GM12878 (cell line): ENCODE measurements around the gene CA11. TPM values are rescaled to one million over a fixed set of nuclear protein-coding genes. Genes with fewer than 3 reads are reported as not detected.

Source experiments
- ATAC-seq: fragments of 200-7000 bp; cut with Tn5 transposase; 3 replicates; pipeline ENCODE4 v1.9.1; 2020; ENCODE audit warnings: mild to moderate bottlenecking, moderate library complexity
- BruUV-seq: library from RNA; stranded (reverse); fragments of 400-500 nt; replicated peaks from 2 replicates; lab custom pipeline; 2021; lab: Mats Ljungman, UMichigan
- CTCF ChIA-PET: fragments of 300-600 bp; sonication (Branson Sonifier 250); formaldehyde crosslinking; extraction: SDS; loops from one replicate; lab custom pipeline; 2021; ENCODE audit warnings: inconsistent platforms; lab: Yijun Ruan, JAX
- POLR2A ChIA-PET: fragments of 350-600 bp; formaldehyde crosslinking; extraction: SDS; loops from one replicate; lab custom pipeline; 2021; ENCODE audit warnings: inconsistent platforms; lab: Charles Lee
- RAD21 ChIA-PET: fragments of 300-600 bp; sonication (Branson Sonifier 250); formaldehyde crosslinking; loops from one replicate; lab custom pipeline; 2023; ENCODE audit warnings: antibody characterized with exemption; ENCODE audit not compliant: unreplicated experiment; lab: Charles Lee
- SMC1A ChIA-PET: fragments of 300-600 bp; sonication (Branson Sonifier 250); formaldehyde crosslinking; loops from one replicate; lab custom pipeline; 2023; ENCODE audit not compliant: unreplicated experiment, uncharacterized antibody; lab: Charles Lee
- DNase-seq: peaks from one replicate; pipeline ENCODE4 v3.0.0-alpha.2; 2011; ENCODE audit warnings: low read depth, low spot score
- FAIRE-seq: peaks from 3 replicates; lab custom pipeline; 2011; peaks lifted over from hg19 to GRCh38; lab: Jason Lieb, UNC
- H2AFZ ChIP-seq: 2 replicates; pipeline ENCODE4 v1.6.0; 2011; ENCODE audit warnings: low read depth, low read length, control low read depth; ENCODE audit not compliant: control insufficient read depth
- H3K27ac ChIP-seq: 2 replicates; pipeline ENCODE4 v1.5.1; 2011; ENCODE audit warnings: control low read depth; ENCODE audit not compliant: control insufficient read depth, insufficient read depth
- H3K27me3 ChIP-seq, 2 experiments: replicated peaks in 1 of 2; 2 replicates each; pipeline versions ENCODE4 v1.6.0 to v1.6.1; 2011; ENCODE audit warnings: low read length in 1 of 2; ENCODE audit not compliant: control insufficient read depth in 2 of 2, insufficient read depth in 2 of 2
- H3K36me3 ChIP-seq, 2 experiments: 2 replicates each; pipeline ENCODE4 v1.5.1; 2011; ENCODE audit warnings: low read length in 1 of 2; ENCODE audit not compliant: control insufficient read depth in 2 of 2, insufficient read depth in 2 of 2
- H3K4me1 ChIP-seq: 2 replicates; pipeline ENCODE4 v1.6.1; 2011; ENCODE audit warnings: mild to moderate bottlenecking, low read length, moderate library complexity, mixed read lengths; ENCODE audit not compliant: control insufficient read depth, insufficient read depth
- H3K4me2 ChIP-seq: 2 replicates; pipeline ENCODE4 v1.6.0; 2011; ENCODE audit warnings: control low read depth; ENCODE audit not compliant: control insufficient read depth, insufficient read depth
- H3K4me3 ChIP-seq: fragments of 200-600 bp; sonication (generic); 2 replicates; pipeline ENCODE4 v1.5.1; 2016
- H3K79me2 ChIP-seq: 2 replicates; pipeline ENCODE4 v1.6.0; 2011; ENCODE audit warnings: low read length; ENCODE audit not compliant: control insufficient read depth, insufficient read depth
- H3K9ac ChIP-seq: 2 replicates; pipeline ENCODE4 v1.8.0; 2011; ENCODE audit warnings: low read length, control low read depth, mixed read lengths; ENCODE audit not compliant: control insufficient read depth, insufficient read depth
- H3K9me3 ChIP-seq: replicated peaks from 3 replicates; pipeline ENCODE4 v1.5.1; 2011; ENCODE audit warnings: mild to moderate bottlenecking, low read length; ENCODE audit not compliant: control insufficient read depth, insufficient read depth
- H4K20me1 ChIP-seq: 2 replicates; pipeline ENCODE4 v1.6.0; 2011; ENCODE audit not compliant: control insufficient read depth, insufficient read depth
- CHD2 ChIP-seq: IDR thresholded peaks from 2 replicates; pipeline ENCODE4 v1.6.1; 2011; ENCODE audit warnings: low read depth, low read length, improper control_type of control experiment, borderline replicate concordance
- CHD4 ChIP-seq: fragments of 200-600 bp; sonication (generic); IDR thresholded peaks from 2 replicates; pipeline ENCODE4 v1.6.1; 2016; ENCODE audit warnings: mild to moderate bottlenecking
- FOS ChIP-seq: IDR thresholded peaks from 3 replicates; pipeline ENCODE4 v1.6.1; 2011; ENCODE audit warnings: borderline replicate concordance; ENCODE audit not compliant: insufficient read length; ENCODE audit errors: extremely low read depth
- MYC ChIP-seq: IDR thresholded peaks from 2 replicates; pipeline ENCODE4 v1.6.1; 2011; ENCODE audit warnings: mild to moderate bottlenecking, low read length, moderate library complexity, inconsistent platforms; ENCODE audit not compliant: insufficient read depth, insufficient replicate concordance, insufficient read length, severe bottlenecking
- RB1 ChIP-seq: fragments of 450-650 bp; formaldehyde crosslinking; IDR thresholded peaks from 2 replicates; pipeline ENCODE4 v1.6.1; 2017; ENCODE audit warnings: mild to moderate bottlenecking, borderline replicate concordance
- RFX5 ChIP-seq: IDR thresholded peaks from 2 replicates; pipeline ENCODE4 v1.6.1; 2011; ENCODE audit warnings: low read depth, low read length, improper control_type of control experiment
- WGBS: methylation state at CpG from one replicate; pipeline ENCODE4 v1.1.6; 2016; ENCODE audit warnings: low lambda C conversion rate; ENCODE audit not compliant: insufficient replicate concordance, insufficient coverage; ENCODE audit errors: missing lambda C conversion rate; 5-methylcytosine and 5-hydroxymethylcytosine counted together
- in situ Hi-C: fragments of 300-500 bp; cut with MboI; formaldehyde crosslinking; loops from 9 replicates; pipeline ENCODE4 v1.14.3; 2018; ENCODE audit warnings: mixed read lengths
- intact Hi-C: fragments of 100-400 bp; cut with micrococcal nuclease; formaldehyde crosslinking; loops from one replicate; pipeline ENCODE4 v1.14.2; 2022; ENCODE audit not compliant: unreplicated experiment
- polyA plus RNA-seq, 11 experiments: library from polyadenylated mRNA; depleted of rRNA in 4 of 11; unstranded in 6 of 11; stranded (reverse) in 5 of 11; fragments of >200 nt; fragmentation: Nextera tagmentation in 4 of 11; fragmentation: Illumina TruSeq in 1 of 11; extraction: Ambion mirVana in 4 of 11; extraction: Trizol in 1 of 11; gene quantifications; 1 replicate in 1 of 11; 2 replicates in 10 of 11; pipeline versions ENCODE4 v1.2.1 to v1.2.3, GENCODE V29; 2011 to 2016; ENCODE audit warnings: inconsistent platforms in 2 of 11, missing spikeins in 2 of 11, low read depth in 1 of 11
- total RNA-seq, 4 experiments: library from RNA; depleted of rRNA in 3 of 4; stranded (reverse); fragments of >200 nt in 3 of 4; fragmentation: Illumina TruSeq in 1 of 4; extraction: Trizol in 1 of 4; gene quantifications; 2 replicates each; pipeline versions ENCODE4 v1.2.1 to v1.2.3, GENCODE V29; 2013 to 2021
- TF ChIP-seq, protein P1 (sequence below): IDR thresholded peaks from 2 replicates; pipeline ENCODE4 v1.6.1; 2011; ENCODE audit warnings: borderline replicate concordance, low read depth, mild to moderate bottlenecking, moderate library complexity, mixed read lengths, low read length; ENCODE audit not compliant: insufficient read depth; ENCODE audit errors: extremely low read length
- TF ChIP-seq, protein P2 (sequence below): fragments of 450-650 bp; IDR thresholded peaks from 2 replicates; pipeline ENCODE4 v1.6.1; 2017; ENCODE audit warnings: mild to moderate bottlenecking
- TF ChIP-seq, protein P3 (sequence below): fragments of 450-650 bp; IDR thresholded peaks from 2 replicates; pipeline ENCODE4 v1.6.1; 2016; ENCODE audit warnings: mild to moderate bottlenecking, moderate library complexity, borderline replicate concordance

Gene CA11
- total and polyA plus RNA-seq, 10 of the 15 experiments (the other 5 are each of a cell fraction or from before 2014, with no cell fraction given) = 1.7 to 7.5 (median 2.4) TPM

DNA sequence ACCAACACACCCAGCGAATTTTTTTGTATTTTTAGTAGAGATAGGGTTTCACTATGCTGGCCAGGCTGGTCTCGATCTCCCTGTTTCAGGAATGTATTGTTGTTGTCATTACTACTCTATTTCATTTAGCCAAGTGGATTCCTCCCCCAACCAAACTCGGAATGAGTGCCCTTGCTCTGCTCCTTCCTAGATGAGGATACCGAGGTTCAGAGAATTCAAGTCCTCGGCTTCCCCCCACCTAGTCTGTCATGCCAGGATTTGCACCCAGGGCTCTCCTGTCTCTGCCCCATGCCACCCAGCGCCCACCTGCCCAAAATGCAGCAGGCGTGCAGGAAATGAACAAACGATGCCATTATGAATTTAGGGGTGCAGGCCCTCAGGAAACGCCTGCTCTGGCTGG is 43.0 kb downstream of the CA11 start (continued):
- TF ChIP-seq, protein P1, sequence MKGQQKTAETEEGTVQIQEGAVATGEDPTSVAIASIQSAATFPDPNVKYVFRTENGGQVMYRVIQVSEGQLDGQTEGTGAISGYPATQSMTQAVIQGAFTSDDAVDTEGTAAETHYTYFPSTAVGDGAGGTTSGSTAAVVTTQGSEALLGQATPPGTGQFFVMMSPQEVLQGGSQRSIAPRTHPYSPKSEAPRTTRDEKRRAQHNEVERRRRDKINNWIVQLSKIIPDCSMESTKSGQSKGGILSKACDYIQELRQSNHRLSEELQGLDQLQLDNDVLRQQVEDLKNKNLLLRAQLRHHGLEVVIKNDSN = no peak
- TF ChIP-seq RB1 (no peak), FOS (no peak)
- TF ChIP-seq, protein P2, sequence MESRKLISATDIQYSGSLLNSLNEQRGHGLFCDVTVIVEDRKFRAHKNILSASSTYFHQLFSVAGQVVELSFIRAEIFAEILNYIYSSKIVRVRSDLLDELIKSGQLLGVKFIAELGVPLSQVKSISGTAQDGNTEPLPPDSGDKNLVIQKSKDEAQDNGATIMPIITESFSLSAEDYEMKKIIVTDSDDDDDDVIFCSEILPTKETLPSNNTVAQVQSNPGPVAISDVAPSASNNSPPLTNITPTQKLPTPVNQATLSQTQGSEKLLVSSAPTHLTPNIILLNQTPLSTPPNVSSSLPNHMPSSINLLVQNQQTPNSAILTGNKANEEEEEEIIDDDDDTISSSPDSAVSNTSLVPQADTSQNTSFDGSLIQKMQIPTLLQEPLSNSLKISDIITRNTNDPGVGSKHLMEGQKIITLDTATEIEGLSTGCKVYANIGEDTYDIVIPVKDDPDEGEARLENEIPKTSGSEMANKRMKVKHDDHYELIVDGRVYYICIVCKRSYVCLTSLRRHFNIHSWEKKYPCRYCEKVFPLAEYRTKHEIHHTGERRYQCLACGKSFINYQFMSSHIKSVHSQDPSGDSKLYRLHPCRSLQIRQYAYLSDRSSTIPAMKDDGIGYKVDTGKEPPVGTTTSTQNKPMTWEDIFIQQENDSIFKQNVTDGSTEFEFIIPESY = no peak
- TF ChIP-seq, all 136 proteins: peak for 0

DNA sequence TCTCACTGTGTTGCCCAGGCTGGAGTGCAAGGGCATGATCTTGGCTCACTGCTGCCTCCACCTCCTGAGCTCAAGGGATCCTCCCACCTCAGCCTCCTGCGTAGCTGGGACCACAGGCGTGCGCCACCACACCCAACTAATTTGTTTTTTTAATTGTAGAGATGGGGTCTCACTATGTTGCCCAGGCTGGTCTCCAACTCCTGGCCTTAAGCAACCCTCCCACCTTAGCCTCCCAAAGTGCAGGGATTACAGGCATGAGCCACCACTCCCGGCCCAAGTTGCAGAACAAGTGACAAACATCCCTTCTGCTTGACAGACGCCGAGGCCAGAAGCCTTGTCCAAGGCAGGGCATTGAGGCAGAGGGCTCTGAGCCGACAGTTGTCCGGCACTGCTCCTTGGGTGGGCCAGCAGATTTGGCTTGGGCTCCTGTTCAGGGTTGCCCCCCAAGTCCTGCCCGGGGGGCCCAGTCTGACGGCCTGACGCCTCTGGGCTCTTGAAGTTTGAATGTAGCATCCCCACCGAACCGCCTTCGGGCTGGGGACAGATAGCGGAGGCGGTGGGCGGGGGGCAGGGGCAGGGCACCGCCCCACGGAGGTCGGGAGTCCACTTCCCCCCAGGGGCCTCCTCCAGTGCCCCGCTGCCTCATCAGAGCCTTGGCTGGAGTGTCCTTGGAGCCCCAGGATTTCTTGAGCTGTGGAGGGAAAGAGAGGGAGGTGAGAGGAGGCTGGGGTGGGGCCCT is 45.1 kb downstream of the CA11 start:
- TF ChIP-seq, protein P3, sequence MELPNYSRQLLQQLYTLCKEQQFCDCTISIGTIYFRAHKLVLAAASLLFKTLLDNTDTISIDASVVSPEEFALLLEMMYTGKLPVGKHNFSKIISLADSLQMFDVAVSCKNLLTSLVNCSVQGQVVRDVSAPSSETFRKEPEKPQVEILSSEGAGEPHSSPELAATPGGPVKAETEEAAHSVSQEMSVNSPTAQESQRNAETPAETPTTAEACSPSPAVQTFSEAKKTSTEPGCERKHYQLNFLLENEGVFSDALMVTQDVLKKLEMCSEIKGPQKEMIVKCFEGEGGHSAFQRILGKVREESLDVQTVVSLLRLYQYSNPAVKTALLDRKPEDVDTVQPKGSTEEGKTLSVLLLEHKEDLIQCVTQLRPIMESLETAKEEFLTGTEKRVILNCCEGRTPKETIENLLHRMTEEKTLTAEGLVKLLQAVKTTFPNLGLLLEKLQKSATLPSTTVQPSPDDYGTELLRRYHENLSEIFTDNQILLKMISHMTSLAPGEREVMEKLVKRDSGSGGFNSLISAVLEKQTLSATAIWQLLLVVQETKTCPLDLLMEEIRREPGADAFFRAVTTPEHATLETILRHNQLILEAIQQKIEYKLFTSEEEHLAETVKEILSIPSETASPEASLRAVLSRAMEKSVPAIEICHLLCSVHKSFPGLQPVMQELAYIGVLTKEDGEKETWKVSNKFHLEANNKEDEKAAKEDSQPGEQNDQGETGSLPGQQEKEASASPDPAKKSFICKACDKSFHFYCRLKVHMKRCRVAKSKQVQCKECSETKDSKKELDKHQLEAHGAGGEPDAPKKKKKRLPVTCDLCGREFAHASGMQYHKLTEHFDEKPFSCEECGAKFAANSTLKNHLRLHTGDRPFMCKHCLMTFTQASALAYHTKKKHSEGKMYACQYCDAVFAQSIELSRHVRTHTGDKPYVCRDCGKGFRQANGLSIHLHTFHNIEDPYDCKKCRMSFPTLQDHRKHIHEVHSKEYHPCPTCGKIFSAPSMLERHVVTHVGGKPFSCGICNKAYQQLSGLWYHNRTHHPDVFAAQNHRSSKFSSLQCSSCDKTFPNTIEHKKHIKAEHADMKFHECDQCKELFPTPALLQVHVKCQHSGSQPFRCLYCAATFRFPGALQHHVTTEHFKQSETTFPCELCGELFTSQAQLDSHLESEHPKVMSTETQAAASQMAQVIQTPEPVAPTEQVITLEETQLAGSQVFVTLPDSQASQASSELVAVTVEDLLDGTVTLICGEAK = no peak
- TF ChIP-seq CHD4 = no peak
- no peak for TF ChIP-seq RFX5
- TF ChIP-seq MYC = no peak
- TF ChIP-seq CHD2 = no peak
- TF ChIP-seq FOS = no peak
- Histone ChIP-seq H3K4me1 (peaks cover 6% of the 10 kb centered on the region; the same call in 1 of the 2 replicates), H3K9me3 (no peaks in the 10 kb centered on the region), H4K20me1 (no peaks in the 10 kb centered on the region), H3K27ac (no peak overlapping the region), H3K79me2 (no peaks in the 10 kb centered on the region; the same call in 1 of the 2 replicates), H3K36me3 (no peaks in the 10 kb centered on the region), H3K27me3 (no peaks in the 10 kb centered on the region), H3K4me3 (no peak overlapping the region), H3K4me2 (no peak overlapping the region), H2AFZ (no peak overlapping the region), H3K9ac (no peak overlapping the region)
- ChIA-PET SMC1A (no interaction called here), CTCF (no interaction called here), RAD21 (no interaction called here), POLR2A (no interaction called here)
- no peak for ATAC-seq
- BruUV-seq = no TSS peak
- 69% methylated on average over 21 of the region's 21 CpGs for WGBS
- no peak for DNase-seq
- no peak for FAIRE-seq
- intact Hi-C loops (no loop called here), in situ Hi-C loops (no loop called here)
